ENCODE data around the gene PLD5.
"Not testable (repeated sequence)": the region's sequence is repeated elsewhere in the genome, so short reads cannot be mapped to it uniquely, and the experiment has no call there.

The PLD5 gene

DNA sequence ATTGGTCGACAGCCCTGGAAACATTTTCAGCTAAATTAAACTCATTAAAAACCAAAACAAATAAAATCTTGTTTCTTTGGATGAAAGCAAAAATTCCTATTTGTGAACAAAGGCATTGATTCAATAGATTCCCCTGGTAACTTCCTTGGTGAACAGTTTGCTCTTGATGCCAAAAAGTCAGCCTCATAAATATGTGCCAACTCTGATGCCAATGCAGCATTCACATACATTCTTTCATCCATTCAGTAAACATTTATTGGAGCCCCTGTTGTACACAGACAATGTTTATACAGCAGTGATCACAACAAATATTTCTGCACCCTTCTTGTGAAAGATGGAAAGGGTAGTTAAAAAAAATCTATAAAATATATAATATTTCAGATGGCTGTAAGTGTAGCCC lies 107.8 kb downstream of the PLD5 start:
- DNase-seq, result no peak

DNA sequence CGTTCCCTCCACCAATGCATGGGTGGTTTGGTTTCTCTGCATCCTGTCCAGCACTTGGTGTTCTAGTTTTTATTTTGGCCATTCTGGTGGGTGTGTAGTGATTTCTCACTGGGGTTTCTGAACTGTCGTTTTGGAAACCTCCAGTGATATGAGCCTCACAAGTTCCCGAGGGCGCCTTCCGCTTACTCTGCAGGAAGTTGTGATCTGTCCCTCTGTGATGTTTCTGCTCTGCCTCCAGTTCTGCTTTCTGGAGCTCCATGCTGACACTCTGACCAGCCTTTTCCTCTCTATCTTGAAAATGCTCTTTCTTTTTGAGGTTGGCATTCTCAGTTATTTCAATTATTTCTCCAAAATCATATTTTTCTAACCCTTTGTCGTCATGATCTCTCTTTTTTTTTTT lies 111.6 kb downstream of the PLD5 start:
- DNase-seq, result no peak

DNA sequence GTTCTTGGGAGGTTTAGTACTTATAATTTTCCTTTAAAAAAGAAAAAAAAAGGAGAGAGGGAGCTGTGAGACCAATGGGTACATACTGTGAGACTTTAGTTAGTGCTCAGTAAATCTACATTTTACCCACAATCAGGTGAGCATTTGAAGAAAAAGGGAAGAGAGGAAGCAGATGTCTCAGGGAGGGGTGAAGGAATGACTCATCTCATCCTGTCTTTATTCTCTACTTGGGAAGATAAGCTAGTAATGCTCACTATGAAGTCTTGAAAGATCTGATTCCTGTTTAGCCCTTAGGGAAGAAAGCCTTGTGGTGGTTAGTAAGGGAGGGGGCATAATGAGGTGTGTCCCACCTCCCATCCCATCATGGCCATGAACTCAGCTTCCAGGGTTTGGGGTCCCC lies 112.6 kb downstream of the PLD5 start:
- DNase-seq, result no peak

DNA sequence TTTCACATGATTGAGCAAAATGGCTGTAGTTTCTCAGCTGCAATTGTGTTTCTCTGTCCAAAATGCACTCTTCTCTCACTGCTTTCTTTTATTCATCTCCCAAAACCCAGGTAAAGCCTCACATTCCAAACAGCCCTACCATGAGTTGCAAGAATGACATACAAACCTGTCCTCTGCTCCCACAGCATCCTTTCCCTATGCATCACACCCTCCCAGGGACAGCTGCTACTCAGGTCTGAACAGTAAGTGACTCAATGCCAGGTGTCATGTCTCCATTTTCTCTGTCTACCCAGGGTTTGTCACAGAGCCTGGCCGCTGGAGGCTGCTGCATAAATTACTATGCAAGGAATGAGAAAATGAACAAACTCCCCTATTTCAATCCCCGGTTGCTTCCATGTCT lies 118.5 kb downstream of the PLD5 start:
- no peak for DNase-seq

DNA sequence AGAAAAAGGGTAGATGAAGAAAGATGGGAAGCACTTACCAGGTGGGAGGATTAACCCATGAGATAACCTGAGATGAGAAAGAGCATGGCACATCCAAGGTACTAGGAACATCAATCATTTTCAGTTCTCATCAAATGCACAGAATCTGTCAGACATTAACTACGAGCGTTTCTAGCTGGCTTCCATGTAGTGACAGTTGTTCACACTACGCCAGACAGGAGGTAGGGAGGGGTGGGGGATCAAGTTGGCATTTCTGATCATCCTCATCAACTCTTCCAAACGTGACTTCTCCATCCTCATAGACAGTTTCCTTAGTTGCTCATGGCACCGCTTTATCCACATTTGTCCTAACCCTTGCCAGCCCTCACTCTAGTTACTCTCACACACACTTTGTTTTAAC lies 120.2 kb downstream of the PLD5 start:
- DNase-seq, result no peak

DNA sequence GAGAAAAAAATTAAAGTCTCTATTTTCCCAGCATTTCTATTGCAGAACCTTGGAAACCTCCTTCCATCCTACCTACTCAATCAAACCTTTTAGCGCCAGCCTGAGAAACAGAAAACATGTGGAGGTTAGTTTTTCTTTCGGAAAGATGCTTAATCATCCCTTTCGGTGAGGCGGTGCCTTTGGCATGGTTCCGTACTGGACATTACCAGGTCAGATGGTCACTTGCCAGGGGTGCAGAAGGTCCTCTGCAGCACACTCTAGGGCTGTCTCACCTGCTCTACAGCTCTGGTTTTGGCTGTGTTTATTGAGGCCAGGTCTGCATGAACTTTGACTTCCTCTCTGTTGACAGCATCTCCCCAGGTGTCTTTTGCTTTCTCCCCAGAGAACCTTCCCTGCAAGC lies 121.5 kb downstream of the PLD5 start:
- DNase-seq, result no peak

DNA sequence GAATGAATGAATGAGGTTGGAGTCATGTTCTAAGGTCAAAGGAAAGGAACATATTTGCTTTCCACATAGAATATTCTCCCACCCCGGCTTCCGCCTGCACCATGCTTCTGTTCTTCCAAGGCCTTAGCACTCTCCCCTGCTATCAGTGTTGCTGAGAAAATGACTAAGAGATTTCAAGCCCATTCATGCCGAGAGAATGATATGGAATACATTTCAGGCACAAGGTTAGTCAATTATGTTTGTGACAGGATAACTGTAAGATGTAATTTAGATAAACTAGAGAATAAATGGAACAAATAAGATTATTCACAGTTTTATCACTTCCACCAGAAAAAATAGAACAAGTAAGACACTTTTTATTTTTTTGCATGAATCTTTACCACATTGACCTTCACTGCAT lies 122.6 kb downstream of the PLD5 start:
- no peak for DNase-seq

DNA sequence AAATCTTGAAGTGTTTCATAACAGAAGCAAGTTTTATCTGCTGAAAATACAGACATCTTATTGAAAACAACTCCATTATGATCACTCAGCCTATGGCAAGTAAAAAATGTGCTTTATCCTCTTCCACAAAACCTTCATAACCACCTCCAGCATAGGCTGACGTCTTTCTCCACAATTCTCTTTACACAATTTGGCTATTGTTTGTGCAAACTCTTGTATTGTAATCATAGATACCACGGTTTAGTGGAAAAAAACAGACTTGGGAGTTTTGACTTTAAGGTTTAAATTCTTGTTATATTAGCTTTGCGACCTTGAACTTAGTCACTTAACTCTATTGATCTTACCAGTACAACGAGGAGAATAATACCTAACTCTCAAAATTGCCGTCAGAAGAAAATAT lies 126.1 kb downstream of the PLD5 start:
- DNase-seq, result no peak

DNA sequence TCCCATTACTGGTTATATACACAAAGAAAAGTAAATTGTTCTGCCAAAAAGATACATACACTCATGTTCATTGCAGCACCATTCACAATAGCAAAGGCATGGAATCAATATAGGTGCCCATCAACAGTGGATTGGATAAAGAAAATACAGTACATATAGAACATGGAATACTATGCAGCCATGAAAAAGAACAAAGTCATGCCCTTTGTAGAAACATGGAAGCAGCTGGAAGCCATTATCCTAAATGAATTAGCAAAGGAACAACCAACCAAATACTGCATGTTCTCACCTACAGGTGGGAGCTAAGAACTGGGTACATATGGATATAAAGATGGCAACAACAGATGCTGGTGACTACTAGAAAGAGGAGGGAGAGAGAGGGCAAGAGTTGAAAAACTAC lies 132.6 kb downstream of the PLD5 start:
- no peak for DNase-seq

DNA sequence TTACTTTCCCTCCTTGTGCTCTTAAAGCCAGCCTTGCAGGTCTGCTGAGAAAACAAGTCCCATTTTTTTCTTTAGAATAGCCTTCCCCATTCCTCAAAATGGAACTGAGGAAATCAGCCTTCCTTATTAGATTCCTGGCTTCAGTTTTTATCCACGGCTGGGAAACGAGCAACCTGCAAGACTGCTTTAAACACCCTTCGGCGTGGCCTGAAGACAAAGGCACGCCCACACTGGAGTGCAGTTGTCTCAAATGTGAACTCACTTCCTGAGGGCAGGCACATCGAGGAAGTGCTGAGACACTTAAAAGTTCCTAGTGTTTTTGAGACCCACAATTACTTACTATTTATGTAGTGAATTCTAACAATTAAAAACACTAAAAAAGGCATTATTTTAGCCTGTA lies 148.4 kb downstream of the PLD5 start:
- DNase-seq, result not testable (repeated sequence)

DNA sequence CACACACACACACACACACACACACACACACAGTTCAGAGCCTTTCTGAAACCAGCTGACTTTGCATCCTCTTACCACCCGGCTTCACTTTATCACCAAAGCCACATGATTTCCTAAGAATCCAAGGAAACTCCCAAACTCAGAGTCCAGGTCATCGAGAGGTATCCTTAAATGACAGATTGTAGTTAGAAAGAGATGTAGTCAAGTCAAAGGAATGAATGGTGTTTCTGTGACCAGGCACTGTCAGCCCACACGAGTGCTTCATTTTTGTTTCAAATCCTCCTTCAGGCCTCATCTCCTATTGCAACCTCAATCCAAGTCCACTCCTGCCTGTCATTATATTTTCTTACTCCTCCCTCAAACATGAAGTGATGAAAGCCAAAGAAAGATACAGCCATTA lies 174.1 kb downstream of the PLD5 start:
- not testable (repeated sequence) for DNase-seq

DNA sequence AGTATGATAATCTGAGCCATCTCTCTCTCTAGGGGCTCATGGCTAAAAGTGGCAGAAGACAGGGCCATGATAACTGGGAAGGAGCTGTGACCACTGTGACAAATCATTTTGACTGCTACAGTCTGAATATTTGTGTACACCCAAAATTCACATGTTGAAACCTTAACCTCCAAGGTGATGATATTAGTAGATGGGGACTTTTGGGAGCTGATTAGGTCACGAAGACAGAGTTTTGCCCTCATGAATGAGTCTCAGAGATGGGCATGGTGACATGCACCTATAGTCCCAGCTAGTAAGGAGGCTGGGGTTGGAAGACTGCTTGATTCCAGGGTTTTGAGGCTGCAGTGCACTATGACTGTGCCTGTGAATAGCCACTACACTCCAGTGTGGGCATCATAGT lies 174.9 kb downstream of the PLD5 start:
- DNase-seq, result no peak

DNA sequence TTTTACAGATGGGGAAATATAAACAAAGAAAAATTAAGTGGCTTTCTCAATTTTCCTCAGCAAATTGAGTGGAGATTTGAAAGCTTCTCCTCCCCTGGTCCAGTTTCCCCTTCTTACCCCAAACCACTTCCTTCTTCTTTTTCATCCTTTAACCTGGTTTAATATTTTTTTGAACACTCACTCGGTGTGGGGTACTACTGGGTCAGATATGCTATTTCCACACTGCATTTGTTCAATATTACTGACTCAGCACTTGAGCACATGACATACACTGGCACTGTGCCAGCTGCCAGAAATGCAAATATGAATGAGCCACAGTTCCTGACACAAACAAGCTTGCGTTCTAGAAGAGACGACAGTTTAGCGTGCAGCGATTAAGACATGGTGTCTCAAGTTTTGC lies 193.6 kb downstream of the PLD5 start:
- DNase-seq, result peak; percentile 1

DNA sequence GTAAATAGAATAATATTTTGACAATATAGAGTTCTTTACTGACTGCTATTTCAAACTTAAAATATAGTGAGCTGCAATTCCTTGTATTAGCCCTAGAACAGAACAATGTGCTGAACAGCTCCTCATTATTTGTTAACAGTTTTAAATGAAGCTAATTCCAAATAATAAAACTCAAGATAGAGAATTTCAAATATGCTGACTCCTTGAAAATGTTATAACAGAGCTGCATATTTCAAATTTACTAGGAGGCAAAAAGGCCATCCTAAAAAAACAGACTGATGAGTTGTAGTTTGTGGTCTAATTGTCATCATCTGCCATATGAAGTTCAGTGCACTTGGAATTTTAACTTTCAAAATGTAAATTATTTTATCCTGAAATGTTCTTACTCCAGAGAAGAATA lies 197.1 kb downstream of the PLD5 start:
- DNase-seq, result not testable (repeated sequence)

DNA sequence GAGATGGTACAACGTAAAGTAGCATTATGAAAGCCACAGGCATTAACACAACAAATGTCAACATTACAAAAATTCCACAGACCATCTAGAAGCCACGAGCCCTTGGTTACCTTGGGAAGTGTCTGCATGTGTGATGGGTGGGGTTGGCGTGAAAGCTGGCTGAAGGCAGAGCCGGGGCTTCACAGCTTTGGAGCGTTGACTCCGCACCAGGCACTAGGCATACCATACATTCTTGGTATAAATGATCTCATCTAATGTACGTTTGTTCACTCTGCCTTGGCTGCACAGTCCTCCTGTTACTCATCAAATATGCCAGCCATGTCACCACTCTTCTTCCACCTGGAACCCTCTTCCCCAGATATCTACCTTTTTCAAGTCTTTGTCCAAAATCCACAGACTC lies 202.5 kb downstream of the PLD5 start:
- not testable (repeated sequence) for DNase-seq

DNA sequence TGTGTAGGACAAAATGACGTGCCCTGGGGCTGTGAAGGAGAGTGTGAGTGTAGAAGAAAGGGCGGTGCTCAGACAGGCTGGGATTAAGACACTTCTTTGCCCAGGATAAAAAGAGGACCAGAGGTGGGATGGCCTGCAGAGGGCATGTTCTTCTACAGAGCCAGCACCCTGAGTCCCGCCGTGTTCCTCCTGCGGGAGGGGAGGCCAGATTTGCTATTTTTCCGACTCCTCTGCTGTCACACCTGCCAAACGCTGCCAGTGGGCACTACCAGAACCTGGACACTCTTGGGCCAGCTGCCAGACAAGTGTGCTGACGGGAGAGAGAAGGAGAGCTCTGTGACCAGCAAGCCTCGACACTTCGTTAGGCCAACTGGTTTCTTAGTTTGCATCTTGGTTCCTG lies 206.4 kb downstream of the PLD5 start:
- DNase-seq, result no peak

DNA sequence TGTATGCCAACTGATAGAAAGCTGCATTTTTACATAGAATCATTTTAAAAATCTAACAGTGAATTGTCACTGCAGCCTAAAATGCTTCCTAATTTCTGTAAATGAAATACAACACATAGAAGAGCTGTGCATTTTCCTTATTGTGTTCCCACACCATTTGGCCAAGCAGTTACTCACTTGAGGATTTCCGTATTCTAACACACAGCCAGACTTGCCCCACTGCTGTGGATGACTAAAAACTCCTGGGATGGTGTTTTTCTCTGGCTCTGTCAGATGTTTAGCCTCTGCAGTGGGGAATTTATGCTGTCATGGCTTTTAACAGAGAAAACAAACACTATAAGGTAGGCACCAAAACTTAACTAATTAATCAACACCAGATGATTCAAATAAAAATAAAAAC lies 209.6 kb downstream of the PLD5 start:
- DNase-seq, result not testable (repeated sequence)

DNA sequence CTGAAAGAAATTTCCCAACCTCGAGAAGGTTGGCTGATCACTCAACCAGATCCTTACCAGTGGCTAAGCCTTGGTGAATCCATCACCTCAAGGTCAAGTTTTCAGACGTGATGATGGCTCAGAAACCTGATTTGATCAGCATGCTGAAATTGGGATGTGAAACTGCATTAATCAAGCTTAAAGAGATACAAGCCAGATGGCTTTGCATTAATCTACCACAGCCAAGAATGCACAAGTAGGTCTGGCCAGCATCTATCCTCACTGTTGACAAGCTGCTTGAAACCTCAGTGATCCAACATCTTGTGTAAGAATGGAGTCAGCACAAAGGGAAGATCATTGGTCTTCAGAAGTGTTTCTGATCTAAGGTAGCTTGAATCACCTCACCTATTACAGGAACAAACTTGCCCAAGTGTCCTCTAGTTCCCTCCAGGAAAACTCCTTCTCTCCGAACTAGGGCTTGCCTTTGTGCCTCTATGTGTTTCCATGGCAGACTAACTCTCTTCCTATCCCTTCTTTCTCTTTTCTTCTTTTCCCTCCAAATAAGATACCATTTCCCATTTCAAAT lies 210.3 kb downstream of the PLD5 start:
- not testable (repeated sequence) for DNase-seq

DNA sequence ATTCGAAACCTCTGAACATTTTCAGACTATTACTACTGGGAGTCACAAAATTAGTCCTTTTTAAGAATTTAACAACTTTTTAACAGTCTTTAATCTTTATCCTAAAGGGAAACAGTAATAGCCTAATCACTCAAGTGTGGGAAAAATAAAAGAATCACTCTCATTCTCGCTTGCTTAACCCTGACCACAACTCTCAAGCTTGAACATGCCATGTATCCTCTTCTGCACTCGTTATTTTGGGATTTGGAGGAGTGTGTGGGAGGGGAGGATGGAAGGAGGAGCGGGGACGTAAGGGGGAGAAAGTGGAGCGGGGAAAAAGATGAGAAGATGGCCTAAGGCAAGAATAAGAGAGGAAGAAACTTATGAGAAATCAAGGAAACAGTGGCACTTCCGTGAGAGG lies 215.8 kb downstream of the PLD5 start:
- not testable (repeated sequence) for DNase-seq

DNA sequence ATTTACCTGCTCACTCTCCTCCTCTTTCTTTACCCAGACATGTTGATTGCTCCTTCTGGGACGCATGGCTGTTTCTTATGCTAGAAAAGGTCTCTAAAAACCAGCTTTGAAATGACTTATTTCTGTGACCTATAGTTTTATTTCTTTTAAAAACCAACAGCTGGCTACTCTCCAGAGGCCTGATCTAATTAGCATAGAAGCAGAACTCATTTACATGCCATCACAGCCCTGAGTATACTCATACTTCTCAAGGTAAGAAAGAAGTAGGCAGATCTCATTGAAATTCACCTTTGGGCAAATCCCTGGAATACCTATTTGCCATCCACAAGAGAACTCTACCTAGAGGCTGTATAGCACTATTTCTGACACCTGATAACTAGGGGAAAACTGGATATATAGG lies 230.7 kb downstream of the PLD5 start:
- DNase-seq, result not testable (repeated sequence)

DNA sequence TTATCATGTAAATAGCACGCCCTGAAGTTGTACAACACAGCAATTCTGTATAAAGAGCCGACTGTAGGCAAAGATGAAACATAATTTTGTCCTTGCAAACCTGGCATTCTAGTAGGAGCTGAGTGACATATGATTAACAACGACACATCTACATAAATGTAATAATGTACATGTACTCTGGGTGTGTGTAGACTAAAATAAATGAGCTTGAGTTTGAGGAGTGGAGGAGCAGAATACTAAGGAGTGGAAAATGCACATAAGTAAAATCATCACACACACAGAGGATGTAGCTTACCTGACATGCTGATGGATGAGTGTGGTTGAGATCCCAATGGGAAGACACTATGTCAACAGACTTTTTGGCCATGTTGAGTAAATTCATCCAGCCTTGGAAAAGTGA lies 236.4 kb downstream of the PLD5 start:
- DNase-seq, result not testable (repeated sequence)

DNA sequence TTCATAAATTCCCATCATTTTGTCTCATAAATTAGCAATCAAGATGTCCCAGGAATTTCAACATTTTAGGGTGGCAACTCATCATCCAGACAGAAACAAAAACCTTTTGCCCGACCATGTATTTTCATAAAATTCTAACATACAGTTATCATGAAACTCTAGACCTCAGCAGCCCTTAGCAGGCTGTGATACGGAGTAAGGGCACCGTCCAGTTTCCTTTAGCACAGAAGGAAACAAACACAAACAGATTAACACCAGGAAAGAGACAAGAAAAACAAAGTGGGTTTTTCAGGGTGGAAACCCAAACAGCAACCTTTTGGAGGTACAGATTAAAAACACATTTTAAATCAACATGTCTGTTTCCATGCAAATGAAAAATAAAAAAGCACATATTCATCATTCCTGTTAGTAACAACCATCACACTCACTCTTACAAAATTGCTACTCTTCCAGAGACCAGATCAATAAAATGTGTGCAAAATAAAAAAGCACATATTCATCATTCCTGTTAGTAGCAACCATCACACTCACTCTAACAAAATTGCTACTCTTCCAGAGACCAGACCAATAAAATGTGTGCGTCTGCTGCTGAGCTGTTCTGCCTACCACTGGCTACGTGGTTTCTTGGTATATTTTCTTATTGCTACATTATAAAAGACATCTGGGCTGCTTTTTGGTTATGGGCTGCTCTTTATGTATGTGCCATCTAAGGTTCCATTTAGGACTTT lies 241.6 kb downstream of the PLD5 start:
- DNase-seq, result not testable (repeated sequence)

DNA sequence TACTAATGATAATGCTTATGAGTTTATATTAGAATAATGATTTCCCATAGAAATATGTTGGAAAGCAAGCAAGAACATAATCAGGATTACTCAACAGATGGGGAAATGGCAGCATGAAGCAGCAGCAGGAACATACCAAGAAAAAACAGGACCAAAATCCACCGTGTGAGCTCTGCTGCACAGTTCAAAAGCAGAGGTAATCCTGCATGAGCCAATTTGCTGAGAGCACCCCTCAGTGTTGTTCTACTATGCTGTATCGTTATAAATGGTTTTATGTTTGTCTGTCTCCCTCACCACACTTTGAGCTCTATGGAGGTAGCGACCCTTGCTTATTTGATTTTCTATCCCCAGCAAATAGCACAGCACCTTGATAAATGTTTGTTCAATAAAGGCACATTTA lies 246.1 kb downstream of the PLD5 start:
- DNase-seq, result not testable (repeated sequence)

DNA sequence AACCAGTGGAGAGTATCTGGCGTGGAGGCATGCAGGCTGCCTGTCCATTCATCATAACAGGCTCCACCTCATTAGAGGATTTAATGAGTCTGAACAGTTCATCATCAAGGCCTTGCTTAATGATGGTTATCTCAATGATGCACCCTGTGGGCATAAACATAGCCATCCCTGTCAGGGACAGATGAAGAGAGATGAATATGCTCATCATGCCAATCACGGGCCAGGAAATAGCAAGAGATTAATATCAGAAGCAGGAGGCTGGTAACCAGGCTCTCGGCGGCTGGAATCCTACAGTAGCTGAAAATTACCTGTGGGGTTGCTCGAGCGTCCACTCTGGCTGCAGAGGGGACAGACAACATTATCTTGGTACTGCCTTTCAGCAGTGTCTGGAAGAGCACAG lies 247.7 kb downstream of the PLD5 start:
- DNase-seq, result not testable (repeated sequence)

DNA sequence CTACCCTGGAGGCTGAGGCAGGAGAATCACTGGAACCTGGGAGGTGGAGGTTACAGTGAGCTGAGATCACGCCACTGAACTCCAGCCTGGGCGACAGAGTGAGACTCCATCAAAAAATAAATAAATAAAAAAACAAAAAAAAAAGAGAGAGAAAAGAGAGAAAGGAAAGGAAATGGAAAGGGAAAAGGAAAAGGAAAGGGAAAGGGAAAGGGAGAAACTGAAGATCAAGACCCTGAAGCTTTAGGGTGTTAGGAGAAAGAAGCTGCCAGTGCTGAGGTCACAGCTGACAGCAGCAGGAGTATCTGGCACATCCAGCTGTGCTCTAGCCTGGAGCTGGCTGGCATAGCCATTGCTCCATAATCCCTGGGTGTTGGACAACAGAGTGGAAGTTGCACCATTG lies 257.5 kb downstream of the PLD5 start:
- not testable (repeated sequence) for DNase-seq

Measured in NCI-H345 (cell line).